CD4-positive, alpha-beta T cell treated with Interleukin-1 beta for 1 hour (primary cell): Measurements from ENCODE around the gene EEF1G.
"Not testable (repeated sequence)": the region's sequence is repeated elsewhere in the genome, so short reads cannot be mapped to it uniquely, and the experiment has no call there.

Experiments
- DNase-seq, 2 donors: peaks; one replicate each; pipeline ENCODE4 v3.0.0-alpha.2; 2020 to 2022

The EEF1G gene

GRCh38 chr11:62603072-62603408, 29.3 kb upstream of the EEF1G start:
- DNase-seq = no peak

GRCh38 chr11:62602141-62603071, 28.7 kb upstream of the EEF1G start:
- peak in 1 of 2 donors; percentile 45 for DNase-seq

- peak; percentile 98 to 99 for DNase-seq
These were observed 27.9 kb upstream of the EEF1G start, which contains the start of gene MTA2 for GRCh38 chr11:62601372-62602140. Gene MTA2, minus strand, starts transcription at chr11:62601865. Its CDS starts 415 bp downstream, at chr11:62601450.

GRCh38 chr11:62601122-62601371, 27.4 kb upstream of the EEF1G start:
- peak; percentile 46 to 51 for DNase-seq

- DNase-seq = no peak
These were observed 26.9 kb upstream of the EEF1G start for GRCh38 chr11:62600367-62601121.

GRCh38 chr11:62599901-62600300, 26.2 kb upstream of the EEF1G start:
- peak in 1 of 2 donors; percentile 51 for DNase-seq

GRCh38 chr11:62599069-62599696, 25.5 kb upstream of the EEF1G start:
- peak; percentile 98 to 99 for DNase-seq

GRCh38 chr11:62595124-62595523, 21.4 kb upstream of the EEF1G start:
- DNase-seq = no peak

GRCh38 chr11:62593434-62594044, 19.8 kb upstream of the EEF1G start:
- peak; percentile 82 to 84 for DNase-seq

GRCh38 chr11:62592989-62593421, 19.3 kb upstream of the EEF1G start:
- DNase-seq = no peak

- DNase-seq = no peak
These were observed 18.6 kb upstream of the EEF1G start for GRCh38 chr11:62592146-62592815.

GRCh38 chr11:62591448-62592145, 17.9 kb upstream of the EEF1G start, which contains the start of gene TUT1:
Gene TUT1, minus strand, starts transcription at chr11:62591523. Its CDS starts 38 bp downstream, at chr11:62591485.
- peak; percentile 97 to 99 for DNase-seq

GRCh38 chr11:62588966-62589637, 15.4 kb upstream of the EEF1G start:
- peak in 1 of 2 donors; percentile 22 for DNase-seq

GRCh38 chr11:62585356-62585755, 11.7 kb upstream of the EEF1G start:
- not testable (repeated sequence) for DNase-seq

- not testable (repeated sequence) for DNase-seq
These were observed 8.0 kb upstream of the EEF1G start for GRCh38 chr11:62581735-62582134.

- no peak for DNase-seq
These were observed 7.4 kb upstream of the EEF1G start for GRCh38 chr11:62580959-62581715.

GRCh38 chr11:62579252-62579651, 5.6 kb upstream of the EEF1G start:
- no peak for DNase-seq

- no peak for DNase-seq
These were observed 4.8 kb upstream of the EEF1G start for GRCh38 chr11:62578541-62578940.

GRCh38 chr11:62577046-62577714, 3.5 kb upstream of the EEF1G start:
- no peak for DNase-seq
